ENCODE measurements around the gene PJA1.

DNA sequence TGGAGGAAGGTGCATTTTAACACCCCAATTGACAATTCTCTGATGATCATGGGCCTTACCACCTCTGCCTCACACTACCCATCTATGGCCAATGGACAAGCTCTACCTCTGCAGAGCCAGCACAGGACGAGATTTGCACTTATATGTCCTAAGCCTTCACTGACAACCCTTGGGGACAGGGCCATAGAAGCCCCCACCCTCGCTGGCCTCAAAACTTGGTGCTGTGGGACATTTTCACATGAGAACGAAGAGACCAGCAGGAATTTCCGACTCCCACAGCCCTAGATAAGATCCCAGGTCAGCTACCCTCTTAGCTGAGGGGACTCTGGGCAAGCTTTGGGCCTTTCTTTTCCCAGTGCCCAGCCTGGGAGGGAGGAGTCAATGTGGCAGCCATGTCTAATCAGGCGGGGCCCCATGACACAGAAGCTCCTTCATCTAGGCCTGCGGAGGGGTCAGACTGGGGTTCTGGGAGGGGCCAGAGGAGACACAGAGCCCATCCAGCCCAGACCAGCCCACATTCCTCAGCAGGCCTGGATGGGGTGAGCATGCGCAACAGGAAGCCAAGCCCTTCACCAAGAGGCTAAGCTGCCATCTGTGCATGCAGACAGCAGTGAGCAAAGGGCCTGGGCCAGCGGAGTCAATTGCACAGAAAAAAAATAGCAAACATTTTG, 12.1 kb downstream of the PJA1 start:
- TF ChIP-seq, protein P1, sequence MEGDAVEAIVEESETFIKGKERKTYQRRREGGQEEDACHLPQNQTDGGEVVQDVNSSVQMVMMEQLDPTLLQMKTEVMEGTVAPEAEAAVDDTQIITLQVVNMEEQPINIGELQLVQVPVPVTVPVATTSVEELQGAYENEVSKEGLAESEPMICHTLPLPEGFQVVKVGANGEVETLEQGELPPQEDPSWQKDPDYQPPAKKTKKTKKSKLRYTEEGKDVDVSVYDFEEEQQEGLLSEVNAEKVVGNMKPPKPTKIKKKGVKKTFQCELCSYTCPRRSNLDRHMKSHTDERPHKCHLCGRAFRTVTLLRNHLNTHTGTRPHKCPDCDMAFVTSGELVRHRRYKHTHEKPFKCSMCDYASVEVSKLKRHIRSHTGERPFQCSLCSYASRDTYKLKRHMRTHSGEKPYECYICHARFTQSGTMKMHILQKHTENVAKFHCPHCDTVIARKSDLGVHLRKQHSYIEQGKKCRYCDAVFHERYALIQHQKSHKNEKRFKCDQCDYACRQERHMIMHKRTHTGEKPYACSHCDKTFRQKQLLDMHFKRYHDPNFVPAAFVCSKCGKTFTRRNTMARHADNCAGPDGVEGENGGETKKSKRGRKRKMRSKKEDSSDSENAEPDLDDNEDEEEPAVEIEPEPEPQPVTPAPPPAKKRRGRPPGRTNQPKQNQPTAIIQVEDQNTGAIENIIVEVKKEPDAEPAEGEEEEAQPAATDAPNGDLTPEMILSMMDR (conservative IDR thresholded peaks at IDR 0.05; ENCODE audit: low read length) = no peak
- TF ChIP-seq EZH2phosphoT487 (IDR thresholded peaks at IDR 0.05; ENCODE audit: borderline replicate concordance) = no peak

All from Loucy (cell line).